Astrocyte (in vitro differentiated cells and primary cell): ENCODE results near the gene CGB1. TPM values are rescaled to one million over a fixed set of nuclear protein-coding genes. Genes with fewer than 3 reads are reported as not detected.
"Not testable (repeated sequence)": the region's sequence is repeated elsewhere in the genome, so short reads cannot be mapped to it uniquely, and the experiment has no call there.

Experiments
- DNase-seq: peaks from one replicate; pipeline ENCODE4 v3.0.0-alpha.2; 2010; ENCODE audit warnings: low read depth
- FAIRE-seq: peaks from 2 replicates; lab custom pipeline; 2011; peaks lifted over from hg19 to GRCh38; lab: Jason Lieb, UNC
- H2AFZ ChIP-seq: 2 replicates; pipeline ENCODE4 v1.6.0; 2012; ENCODE audit warnings: low read depth, low read length, inconsistent platforms
- H3K27ac ChIP-seq: 2 replicates; pipeline ENCODE4 v1.5.1; 2011; ENCODE audit warnings: low read depth, low read length, inconsistent platforms
- H3K27me3 ChIP-seq: 2 replicates; pipeline ENCODE4 v1.6.0; 2011; ENCODE audit warnings: low read length, inconsistent platforms; ENCODE audit not compliant: insufficient read depth
- H3K36me3 ChIP-seq: 2 replicates; pipeline ENCODE4 v1.5.1; 2011; ENCODE audit warnings: low read length, inconsistent platforms; ENCODE audit not compliant: insufficient read depth
- H3K4me1 ChIP-seq: 2 replicates; pipeline ENCODE4 v1.5.1; 2011; ENCODE audit warnings: low read length, inconsistent platforms; ENCODE audit not compliant: insufficient read depth
- H3K4me2 ChIP-seq: 2 replicates; pipeline ENCODE4 v1.6.0; 2012; ENCODE audit warnings: low read length, inconsistent platforms
- H3K4me3 ChIP-seq: 2 replicates; pipeline ENCODE4 v1.5.1; 2011; ENCODE audit warnings: low read depth, mild to moderate bottlenecking, low read length, inconsistent platforms; ENCODE audit not compliant: insufficient read depth
- H3K79me2 ChIP-seq: 2 replicates; pipeline ENCODE4 v1.6.0; 2012; ENCODE audit warnings: mild to moderate bottlenecking, low read length, inconsistent platforms; ENCODE audit not compliant: insufficient read depth
- H3K9ac ChIP-seq: 2 replicates; pipeline ENCODE4 v1.6.0; 2012; ENCODE audit warnings: mild to moderate bottlenecking, low read length, inconsistent platforms
- H3K9me3 ChIP-seq: 2 replicates; pipeline ENCODE4 v1.5.1; 2012; ENCODE audit warnings: low read depth, mild to moderate bottlenecking, low read length, inconsistent platforms; ENCODE audit not compliant: insufficient read depth
- H4K20me1 ChIP-seq: 2 replicates; pipeline ENCODE4 v1.6.0; 2012; ENCODE audit warnings: low read length, inconsistent platforms; ENCODE audit not compliant: insufficient read depth
- H3K27ac Mint-ChIP-seq: one replicate; pipeline ENCODE4 v1.8.0; 2021; ENCODE audit warnings: mild to moderate bottlenecking, mixed read lengths; ENCODE audit not compliant: unreplicated experiment
- H3K27me3 Mint-ChIP-seq: one replicate; pipeline ENCODE4 v1.8.0; 2021; ENCODE audit warnings: low read depth, mixed read lengths; ENCODE audit not compliant: unreplicated experiment
- H3K36me3 Mint-ChIP-seq: one replicate; pipeline ENCODE4 v1.8.0; 2021; ENCODE audit warnings: low read depth, mixed read lengths; ENCODE audit not compliant: unreplicated experiment
- H3K4me1 Mint-ChIP-seq: one replicate; pipeline ENCODE4 v1.8.0; 2021; ENCODE audit warnings: low read depth, mixed read lengths; ENCODE audit not compliant: unreplicated experiment
- H3K4me3 Mint-ChIP-seq: one replicate; pipeline ENCODE4 v1.8.0; 2021; ENCODE audit warnings: mild to moderate bottlenecking, moderate library complexity, mixed read lengths; ENCODE audit not compliant: unreplicated experiment
- H3K9me3 Mint-ChIP-seq: one replicate; pipeline ENCODE4 v1.8.0; 2021; ENCODE audit warnings: mild to moderate bottlenecking, mixed read lengths; ENCODE audit not compliant: unreplicated experiment
- CTCF ChIP-seq: IDR thresholded peaks from 2 replicates; pipeline ENCODE4 v1.5.1; 2011; ENCODE audit warnings: low read depth, mild to moderate bottlenecking, inconsistent platforms, low read length, moderate library complexity; ENCODE audit not compliant: insufficient read depth
- EZH2 ChIP-seq: IDR thresholded peaks from 2 replicates; pipeline ENCODE4 v1.6.1; 2012; ENCODE audit warnings: mild to moderate bottlenecking, low read length, inconsistent platforms; ENCODE audit not compliant: insufficient read depth
- total RNA-seq: library from RNA; stranded (reverse); gene quantifications from 2 replicates; pipeline ENCODE4 v1.2.1, GENCODE V29; 2021

The CGB1 gene
- total RNA-seq, 1 donor from 2014 or later = 2.3 TPM

GRCh38 chr19:49019242-49019932 lies 17.3 kb downstream of the CGB1 start:
- no peaks in the 10 kb centered on the region for H3K9me3 Mint-ChIP-seq
- peak overlapping the region; percentile 87 for H3K4me2 ChIP-seq
- H3K27me3 Mint-ChIP-seq = peaks cover 2% of the 10 kb centered on the region
- no peak overlapping the region for H2AFZ ChIP-seq
- DNase-seq (no peak), FAIRE-seq (no peak)
- H3K4me3 Mint-ChIP-seq = peak overlapping the region; percentile 77
- H3K79me2 ChIP-seq = no peaks in the 10 kb centered on the region
- H3K27ac Mint-ChIP-seq = peak overlapping the region; percentile 80
- no peak for TF ChIP-seq CTCF
- no peak for TF ChIP-seq EZH2
- peak overlapping the region; percentile 77 for H3K9ac ChIP-seq
- H3K27ac ChIP-seq = peak overlapping the region; percentile 7
- H3K4me1 ChIP-seq = peaks cover 18% of the 10 kb centered on the region
- H3K36me3 ChIP-seq = peaks cover 6% of the 10 kb centered on the region
- peak overlapping the region; percentile 60 for H3K4me3 ChIP-seq
- H4K20me1 ChIP-seq = no peaks in the 10 kb centered on the region
- no peaks in the 10 kb centered on the region for H3K27me3 ChIP-seq
- peaks cover 17% of the 10 kb centered on the region for H3K36me3 Mint-ChIP-seq
- no peaks in the 10 kb centered on the region for H3K9me3 ChIP-seq
- H3K4me1 Mint-ChIP-seq = peaks cover 12% of the 10 kb centered on the region

GRCh38 chr19:49018388-49019241 lies 18.1 kb downstream of the CGB1 start:
- H3K4me3 Mint-ChIP-seq = peak overlapping the region; percentile 77
- H3K4me2 ChIP-seq = peak overlapping the region; percentile 87
- H3K79me2 ChIP-seq, H3K27me3 ChIP-seq, H3K9me3 ChIP-seq, DNase-seq, H4K20me1 ChIP-seq, FAIRE-seq, H3K27me3 Mint-ChIP-seq, H3K27ac Mint-ChIP-seq, H3K9me3 Mint-ChIP-seq, H3K36me3 ChIP-seq: not testable (repeated sequence)
- H3K4me1 ChIP-seq = peaks cover 18% of the 10 kb centered on the region
- H2AFZ ChIP-seq = peak overlapping the region; percentile 16
- H3K4me3 ChIP-seq = peak overlapping the region; percentile 60
- H3K9ac ChIP-seq = peak overlapping the region; percentile 77
- H3K36me3 Mint-ChIP-seq = peaks cover 17% of the 10 kb centered on the region
- peaks cover 12% of the 10 kb centered on the region for H3K4me1 Mint-ChIP-seq
- peak overlapping the region; percentile 33 for H3K27ac ChIP-seq

GRCh38 chr19:49017666-49018351 lies 18.9 kb downstream of the CGB1 start:
- peaks cover 17% of the 10 kb centered on the region for H3K36me3 Mint-ChIP-seq
- Histone ChIP-seq H3K27ac (peak overlapping the region; percentile 33), H3K79me2 (no peaks in the 10 kb centered on the region), H3K27me3 (no peaks in the 10 kb centered on the region), H3K9ac (peak overlapping the region; percentile 77), H2AFZ (peak overlapping the region; percentile 35), H3K4me3 (peak overlapping the region; percentile 60), H3K9me3 (no peaks in the 10 kb centered on the region), H3K4me2 (peak overlapping the region; percentile 87), H3K36me3 (peaks cover 6% of the 10 kb centered on the region), H3K4me1 (peaks cover 18% of the 10 kb centered on the region), H4K20me1 (peaks cover 4% of the 10 kb centered on the region)
- no peak overlapping the region for H3K4me3 Mint-ChIP-seq
- H3K9me3 Mint-ChIP-seq = no peaks in the 10 kb centered on the region
- H3K4me1 Mint-ChIP-seq = peaks cover 12% of the 10 kb centered on the region
- peaks cover 2% of the 10 kb centered on the region for H3K27me3 Mint-ChIP-seq
- FAIRE-seq (no peak), DNase-seq (peak; percentile 42)
- H3K27ac Mint-ChIP-seq = no peak overlapping the region
- TF ChIP-seq EZH2 (no peak), CTCF (peak; percentile 14)
